Erythroblast (primary cell): ENCODE measurements around the gene HRH3.

Experiments
- DNase-seq, 2 experiments: peaks; one replicate each; lab custom pipeline; 2025; lab: John Stamatoyannopoulos, UW
- GATA1 ChIP-seq: IDR thresholded peaks from 2 replicates; pipeline ENCODE4 v1.6.1; 2011; ENCODE audit warnings: low read depth, mild to moderate bottlenecking, control low read depth, low read length, moderate library complexity
- POLR2A ChIP-seq: IDR thresholded peaks from 2 replicates; pipeline ENCODE4 v1.6.1; 2011; ENCODE audit warnings: mild to moderate bottlenecking, low read length

The HRH3 gene

GRCh38 chr20:62230276-62230675 lies 10.2 kb upstream of the HRH3 start:
- TF ChIP-seq POLR2A (no peak), GATA1 (no peak)
- no peak for DNase-seq

GRCh38 chr20:62229667-62230066 lies 9.6 kb upstream of the HRH3 start:
- TF ChIP-seq GATA1 = no peak
- TF ChIP-seq POLR2A = no peak
- no peak for DNase-seq

GRCh38 chr20:62228982-62229545 lies 9.0 kb upstream of the HRH3 start:
- TF ChIP-seq POLR2A (no peak), GATA1 (no peak)

GRCh38 chr20:62227977-62228958 lies 8.2 kb upstream of the HRH3 start:
- TF ChIP-seq GATA1 (no peak), POLR2A (no peak)
- DNase-seq = no peak

More at GRCh38 chr20:62228982-62229545, 9.0 kb upstream of the HRH3 start:
- no peak for DNase-seq

- TF ChIP-seq GATA1 (no peak), POLR2A (no peak)
- DNase-seq = no peak
Observed at GRCh38 chr20:62227591-62227976, 7.5 kb upstream of the HRH3 start.

GRCh38 chr20:62226707-62227590 lies 6.9 kb upstream of the HRH3 start:
- DNase-seq = no peak
- TF ChIP-seq POLR2A (no peak), GATA1 (no peak)

GRCh38 chr20:62225820-62226635 lies 6.0 kb upstream of the HRH3 start:
- TF ChIP-seq GATA1 = no peak
- TF ChIP-seq POLR2A = no peak
- DNase-seq = no peak

- TF ChIP-seq GATA1 = no peak
- TF ChIP-seq POLR2A = no peak
- DNase-seq = no peak
Observed at GRCh38 chr20:62225026-62225425, 4.9 kb upstream of the HRH3 start.

- TF ChIP-seq GATA1 = no peak
- DNase-seq = no peak
Observed at GRCh38 chr20:62224113-62224855, 4.2 kb upstream of the HRH3 start.

- no peak for DNase-seq
- TF ChIP-seq POLR2A (no peak), GATA1 (no peak)
Observed at GRCh38 chr20:62223571-62223970, 3.5 kb upstream of the HRH3 start.

GRCh38 chr20:62222972-62223371 lies 2.9 kb upstream of the HRH3 start:
- TF ChIP-seq GATA1 = no peak
- TF ChIP-seq POLR2A = no peak
- DNase-seq = no peak

- no peak for TF ChIP-seq POLR2A
- no peak for TF ChIP-seq GATA1
- DNase-seq = no peak
Observed at GRCh38 chr20:62222266-62222850, 2.3 kb upstream of the HRH3 start.
